Testis (tissue), 2 donors: ENCODE data around the gene BBS5.

Experiments used
- POLR2A ChIP-seq: fragments of 450-650 bp; IDR thresholded peaks from one replicate; pipeline ENCODE4 v1.6.1; 2017; ENCODE audit warnings: antibody characterized with exemption, mild to moderate bottlenecking, moderate library complexity
- TF ChIP-seq, protein P1 (sequence below), 3 experiments: fragments of 450-650 bp in 2 of 3; fragments of 200-600 bp in 1 of 3; sonication (generic) in 1 of 3; IDR thresholded peaks; one replicate each; pipeline ENCODE4 v1.5.1; 2016 to 2019; ENCODE audit warnings: antibody characterized with exemption in 3 of 3, mild to moderate bottlenecking in 2 of 3, moderate library complexity in 1 of 3

DNA sequence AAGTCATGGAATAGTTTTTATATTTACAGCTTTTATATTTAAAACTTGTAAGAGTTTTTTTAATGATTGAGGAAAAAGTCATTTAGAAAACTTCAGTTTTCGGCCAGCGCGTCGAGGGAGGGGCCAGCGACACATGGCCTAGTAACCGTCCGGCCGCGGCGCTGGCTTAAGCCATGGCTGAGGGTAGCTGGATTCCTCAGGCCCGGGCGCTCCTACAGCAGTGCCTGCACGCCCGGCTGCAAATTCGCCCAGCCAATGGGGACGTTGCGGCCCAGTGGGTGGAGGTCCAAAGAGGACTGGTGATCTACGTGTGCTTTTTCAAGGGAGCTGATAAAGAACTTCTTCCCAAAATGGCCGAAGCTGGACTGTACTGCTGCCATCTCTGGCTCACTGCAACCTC is 25.4 kb downstream of the BBS5 start:
- TF ChIP-seq POLR2A, result no peak
- TF ChIP-seq, protein P1, sequence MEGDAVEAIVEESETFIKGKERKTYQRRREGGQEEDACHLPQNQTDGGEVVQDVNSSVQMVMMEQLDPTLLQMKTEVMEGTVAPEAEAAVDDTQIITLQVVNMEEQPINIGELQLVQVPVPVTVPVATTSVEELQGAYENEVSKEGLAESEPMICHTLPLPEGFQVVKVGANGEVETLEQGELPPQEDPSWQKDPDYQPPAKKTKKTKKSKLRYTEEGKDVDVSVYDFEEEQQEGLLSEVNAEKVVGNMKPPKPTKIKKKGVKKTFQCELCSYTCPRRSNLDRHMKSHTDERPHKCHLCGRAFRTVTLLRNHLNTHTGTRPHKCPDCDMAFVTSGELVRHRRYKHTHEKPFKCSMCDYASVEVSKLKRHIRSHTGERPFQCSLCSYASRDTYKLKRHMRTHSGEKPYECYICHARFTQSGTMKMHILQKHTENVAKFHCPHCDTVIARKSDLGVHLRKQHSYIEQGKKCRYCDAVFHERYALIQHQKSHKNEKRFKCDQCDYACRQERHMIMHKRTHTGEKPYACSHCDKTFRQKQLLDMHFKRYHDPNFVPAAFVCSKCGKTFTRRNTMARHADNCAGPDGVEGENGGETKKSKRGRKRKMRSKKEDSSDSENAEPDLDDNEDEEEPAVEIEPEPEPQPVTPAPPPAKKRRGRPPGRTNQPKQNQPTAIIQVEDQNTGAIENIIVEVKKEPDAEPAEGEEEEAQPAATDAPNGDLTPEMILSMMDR (IDR thresholded peaks at IDR 0.05), result no peak
